Uterus (tissue), 4 donors: ENCODE data around the gene WWOX. TPM values are rescaled to one million over a fixed set of nuclear protein-coding genes. Genes with fewer than 3 reads are reported as not detected.

Experiments used
- DNase-seq, 2 donors: peaks; one replicate each; pipeline ENCODE4 v3.0.0-alpha.2; 2019 to 2020
- H3K27ac ChIP-seq, 2 donors: fragments of 200-600 bp; sonication (generic); 1 replicate in 1 of 2; 2 replicates in 1 of 2; pipeline ENCODE4 v1.5.1; 2016 to 2018
- H3K27me3 ChIP-seq, 2 donors: fragments of 200-600 bp; sonication (generic); one replicate each; pipeline ENCODE4 v1.5.1; 2018 to 2019; ENCODE audit warnings: control low read depth in 1 of 2
- H3K36me3 ChIP-seq, 2 donors: fragments of 200-600 bp; sonication (generic); one replicate each; pipeline ENCODE4 v1.5.1; 2019; ENCODE audit warnings: control low read depth in 1 of 2
- H3K4me1 ChIP-seq, 2 donors: fragments of 200-600 bp; sonication (generic); one replicate each; pipeline ENCODE4 v1.5.1; 2018 to 2019; ENCODE audit warnings: control low read depth in 1 of 2
- H3K4me3 ChIP-seq, 2 donors: fragments of 200-600 bp; sonication (generic); 1 replicate in 1 of 2; 2 replicates in 1 of 2; pipeline ENCODE4 v1.5.1; 2018 to 2019; ENCODE audit warnings: mild to moderate bottlenecking in 1 of 2
- H3K9me3 ChIP-seq, 2 donors: fragments of 200-600 bp; sonication (generic); one replicate each; pipeline ENCODE4 v1.5.1; 2019; ENCODE audit warnings: control low read depth in 1 of 2
- CTCF ChIP-seq, 4 experiments: fragments of 200-600 bp in 2 of 4; fragments of 450-650 bp in 2 of 4; sonication (generic) in 2 of 4; IDR thresholded peaks; one replicate each; pipeline ENCODE4 v1.5.1; 2016 to 2019; ENCODE audit warnings: antibody characterized with exemption in 4 of 4, mild to moderate bottlenecking in 2 of 4, moderate library complexity in 1 of 4
- POLR2A ChIP-seq, 2 donors: fragments of 450-650 bp; IDR thresholded peaks; one replicate each; pipeline ENCODE4 v1.6.1; 2016; ENCODE audit warnings: antibody characterized with exemption in 2 of 2, mild to moderate bottlenecking in 1 of 2, moderate library complexity in 1 of 2
- intact Hi-C: fragments of 100-400 bp; cut with DNase I; formaldehyde crosslinking; loops from one replicate; pipeline ENCODE4 v1.15.1; 2023; ENCODE audit warnings: low total_unique reads
- total RNA-seq, 4 donors: library from RNA; depleted of rRNA in 3 of 4; stranded (reverse); fragments of >200 nt in 3 of 4; gene quantifications; one replicate each; pipeline versions ENCODE4 v1.1.0 to v1.2.4, GENCODE V29; 2014 to 2023
- donor health status: DM: yes; HTN: yes; CAD: no.

The WWOX gene
- total RNA-seq, 4 donors from 2014 or later = 34.1 to 99.9 (median 55.8) TPM

- TF ChIP-seq CTCF (IDR thresholded peaks at IDR 0.05) = no peak
- no peak for TF ChIP-seq POLR2A (IDR thresholded peaks at IDR 0.05)
- H3K36me3 ChIP-seq = no peaks in the 10 kb centered on the region
- no peak for DNase-seq
- H3K9me3 ChIP-seq = no peaks in the 10 kb centered on the region
- H3K4me3 ChIP-seq = no peak overlapping the region
- H3K4me1 ChIP-seq = no peaks in the 10 kb centered on the region
- H3K27me3 ChIP-seq = no peaks in the 10 kb centered on the region
- intact Hi-C loops = no loop called here
- H3K27ac ChIP-seq = peak overlapping the region in 1 of 2 donors; percentile 50
Observed at GRCh38 chr16:79165079-79165478, 1065.6 kb downstream of the WWOX start.

- H3K27me3 ChIP-seq = no peaks in the 10 kb centered on the region
- TF ChIP-seq POLR2A (IDR thresholded peaks at IDR 0.05) = no peak
- TF ChIP-seq CTCF (IDR thresholded peaks at IDR 0.05) = no peak
- H3K27ac ChIP-seq = peak overlapping the region in 1 of 2 donors; percentile 50
- DNase-seq = no peak
- intact Hi-C loops = no loop called here
- H3K36me3 ChIP-seq = no peaks in the 10 kb centered on the region
- no peaks in the 10 kb centered on the region for H3K4me1 ChIP-seq
- no peaks in the 10 kb centered on the region for H3K9me3 ChIP-seq
- H3K4me3 ChIP-seq = no peak overlapping the region
Observed at GRCh38 chr16:79165506-79165905, 1066.1 kb downstream of the WWOX start.

- Histone ChIP-seq H3K27ac (no peak overlapping the region), H3K36me3 (no peaks in the 10 kb centered on the region), H3K27me3 (no peaks in the 10 kb centered on the region), H3K9me3 (no peaks in the 10 kb centered on the region), H3K4me3 (no peak overlapping the region), H3K4me1 (peaks cover 0 to 5% of the 10 kb centered on the region in 2 donors)
- no peak for DNase-seq
- intact Hi-C loops = no loop called here
- TF ChIP-seq POLR2A (IDR thresholded peaks at IDR 0.05) = no peak
- TF ChIP-seq CTCF (IDR thresholded peaks at IDR 0.05) = no peak
Observed at GRCh38 chr16:79167893-79168292, 1068.4 kb downstream of the WWOX start.

- Histone ChIP-seq H3K36me3 (no peaks in the 10 kb centered on the region), H3K27me3 (no peaks in the 10 kb centered on the region), H3K9me3 (no peaks in the 10 kb centered on the region), H3K4me3 (no peak overlapping the region), H3K27ac (no peak overlapping the region), H3K4me1 (peaks cover 0 to 5% of the 10 kb centered on the region in 2 donors)
- no peak for DNase-seq
- intact Hi-C loops = no loop called here
- no peak for TF ChIP-seq CTCF (IDR thresholded peaks at IDR 0.05)
- no peak for TF ChIP-seq POLR2A (IDR thresholded peaks at IDR 0.05)
Observed at GRCh38 chr16:79168321-79168720, 1068.9 kb downstream of the WWOX start.

- Histone ChIP-seq H3K4me1 (peaks cover 0 to 5% of the 10 kb centered on the region in 2 donors), H3K9me3 (no peaks in the 10 kb centered on the region), H3K4me3 (no peak overlapping the region), H3K27me3 (no peaks in the 10 kb centered on the region), H3K36me3 (no peaks in the 10 kb centered on the region), H3K27ac (no peak overlapping the region)
- no peak for DNase-seq
- no peak for TF ChIP-seq POLR2A (IDR thresholded peaks at IDR 0.05)
- TF ChIP-seq CTCF (IDR thresholded peaks at IDR 0.05) = no peak
- intact Hi-C loops = no loop called here
Observed at GRCh38 chr16:79169239-79169638, 1069.8 kb downstream of the WWOX start.
